HUES6 (cell line): ENCODE results near the gene BTBD18.

Experiments
- H3K27ac ChIP-seq: 2 replicates; pipeline ENCODE4 v1.7.0; 2013; ENCODE audit warnings: low read depth, mild to moderate bottlenecking, low read length, inconsistent platforms
- H3K27me3 ChIP-seq: 2 replicates; pipeline ENCODE4 v1.6.1; 2013; ENCODE audit warnings: low read length; ENCODE audit not compliant: control insufficient read depth, insufficient read depth
- H3K36me3 ChIP-seq: 2 replicates; pipeline ENCODE4 v1.6.1; 2013; ENCODE audit warnings: low read length; ENCODE audit not compliant: control insufficient read depth, insufficient read depth
- H3K4me1 ChIP-seq: 2 replicates; pipeline ENCODE4 v1.6.1; 2013; ENCODE audit warnings: low read length; ENCODE audit not compliant: control insufficient read depth, insufficient read depth
- H3K4me3 ChIP-seq: 2 replicates; pipeline ENCODE4 v1.5.1; 2013; ENCODE audit warnings: low read depth, low read length
- H3K9ac ChIP-seq: one replicate; pipeline ENCODE4 v1.6.1; 2013; ENCODE audit warnings: mild to moderate bottlenecking, low read length
- H3K9me3 ChIP-seq: 2 replicates; pipeline ENCODE4 v1.6.1; 2013; ENCODE audit warnings: low read depth, low read length; ENCODE audit not compliant: control insufficient read depth, insufficient read depth

BTBD18 gene

DNA sequence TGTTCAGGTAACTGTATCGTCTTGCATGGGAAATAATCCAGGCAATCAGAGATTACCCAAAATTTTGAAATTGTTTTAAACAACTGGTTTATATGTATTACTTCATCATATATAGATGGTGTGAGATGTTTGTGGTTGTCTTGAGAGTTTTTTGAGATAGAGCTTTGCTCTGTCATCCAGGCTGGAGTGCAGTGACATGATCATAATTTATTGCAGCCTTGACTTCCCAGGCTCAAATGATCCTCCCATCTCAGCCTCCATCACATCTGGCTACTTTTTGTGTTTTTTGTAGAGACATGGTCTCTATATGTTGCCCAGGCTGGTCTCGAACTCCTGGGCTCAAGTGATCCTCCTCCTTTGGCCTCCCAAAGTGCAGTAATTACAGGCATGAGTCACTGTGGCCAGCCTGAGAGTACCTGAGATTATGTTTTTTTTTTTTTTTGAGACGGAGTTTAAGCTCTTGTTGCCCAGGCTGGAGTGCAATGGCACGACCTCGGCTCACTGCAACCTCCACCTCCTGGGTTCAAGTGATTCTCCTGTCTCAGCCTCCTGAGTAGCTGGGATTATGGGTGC, 21.5 kb upstream of the BTBD18 start:
- no peaks in the 10 kb centered on the region for H3K27me3 ChIP-seq
- H3K27ac ChIP-seq: no peak overlapping the region
- peaks cover 46% of the 10 kb centered on the region for H3K4me1 ChIP-seq
- H3K36me3 ChIP-seq: no peaks in the 10 kb centered on the region
- H3K9me3 ChIP-seq: no peaks in the 10 kb centered on the region
- H3K9ac ChIP-seq: no peak overlapping the region
- no peak overlapping the region for H3K4me3 ChIP-seq

DNA sequence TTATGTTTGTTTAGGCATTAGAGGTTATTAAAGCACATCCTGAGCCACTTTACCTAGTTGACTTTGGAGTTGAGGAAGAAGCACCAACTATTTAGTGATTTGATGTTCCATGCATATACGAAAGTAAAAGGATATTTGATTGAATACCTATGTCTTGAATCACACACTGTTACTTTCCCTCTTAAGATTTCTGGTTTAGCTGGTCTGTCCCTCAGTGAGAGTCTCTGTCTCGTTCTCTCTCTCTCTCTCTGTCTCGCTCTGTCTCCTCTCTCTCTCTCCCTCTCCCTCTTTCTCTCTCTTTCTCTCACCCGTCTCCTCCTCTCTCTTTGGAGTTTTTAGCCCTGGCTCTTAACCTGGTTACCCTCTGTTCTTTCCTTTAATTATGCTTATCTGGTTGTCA, 20.9 kb upstream of the BTBD18 start:
- H3K27me3 ChIP-seq: no peaks in the 10 kb centered on the region
- H3K9ac ChIP-seq: no peak overlapping the region
- no peak overlapping the region for H3K27ac ChIP-seq
- H3K36me3 ChIP-seq: peaks cover under 1% of the 10 kb centered on the region; the same call in 1 of the 2 replicates
- no peaks in the 10 kb centered on the region for H3K9me3 ChIP-seq
- no peak overlapping the region for H3K4me3 ChIP-seq
- H3K4me1 ChIP-seq: peaks cover 41% of the 10 kb centered on the region

DNA sequence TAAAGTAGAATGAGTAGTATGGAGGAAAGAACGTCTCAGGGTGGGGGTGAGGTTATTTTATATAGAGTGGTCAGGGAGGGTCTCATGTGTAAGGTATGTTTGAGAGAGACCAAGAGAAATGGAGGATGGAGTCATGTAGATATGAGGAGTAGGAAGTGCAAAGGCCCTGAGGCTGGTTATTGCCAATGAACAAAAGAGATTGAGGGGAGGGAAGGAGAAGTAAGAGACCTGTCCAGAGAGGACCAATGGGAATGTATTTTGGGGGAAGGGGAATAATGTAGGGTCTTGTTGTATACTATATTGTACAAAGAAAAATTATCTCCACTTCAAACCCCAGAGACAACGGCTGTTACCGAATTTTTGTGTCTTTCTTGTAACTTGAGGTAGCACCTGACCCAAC, 19.7 kb upstream of the BTBD18 start:
- no peak overlapping the region for H3K27ac ChIP-seq
- H3K9me3 ChIP-seq: no peaks in the 10 kb centered on the region
- peaks cover 6% of the 10 kb centered on the region; the same call in 1 of the 2 replicates for H3K36me3 ChIP-seq
- H3K4me3 ChIP-seq: no peak overlapping the region
- no peaks in the 10 kb centered on the region for H3K27me3 ChIP-seq
- H3K9ac ChIP-seq: no peak overlapping the region
- peaks cover 30% of the 10 kb centered on the region for H3K4me1 ChIP-seq

DNA sequence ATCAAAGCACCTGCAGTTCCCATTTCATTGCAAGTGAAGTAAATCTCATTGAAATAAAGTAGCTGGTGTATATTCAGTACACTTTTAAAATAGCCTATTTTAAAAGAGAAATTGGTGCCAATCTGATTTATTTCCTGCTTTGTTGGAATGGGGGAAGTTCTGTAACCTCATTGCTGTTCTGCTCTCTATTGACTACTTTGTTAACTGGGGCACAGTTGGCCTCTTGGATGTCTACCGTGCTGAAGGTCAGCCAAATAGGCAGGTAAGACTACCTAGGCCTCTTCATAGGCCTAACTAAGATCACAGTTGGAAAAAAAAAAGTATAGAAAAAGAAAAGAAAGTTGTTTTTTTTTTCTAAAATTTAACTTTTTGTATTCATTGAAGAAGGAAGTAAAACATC, 19.2 kb upstream of the BTBD18 start:
- Histone ChIP-seq H3K9ac (no peak overlapping the region), H3K4me3 (no peak overlapping the region), H3K4me1 (peaks cover 25% of the 10 kb centered on the region), H3K27ac (no peak overlapping the region), H3K9me3 (no peaks in the 10 kb centered on the region), H3K36me3 (peaks cover 6% of the 10 kb centered on the region; the same call in 1 of the 2 replicates), H3K27me3 (no peaks in the 10 kb centered on the region)

DNA sequence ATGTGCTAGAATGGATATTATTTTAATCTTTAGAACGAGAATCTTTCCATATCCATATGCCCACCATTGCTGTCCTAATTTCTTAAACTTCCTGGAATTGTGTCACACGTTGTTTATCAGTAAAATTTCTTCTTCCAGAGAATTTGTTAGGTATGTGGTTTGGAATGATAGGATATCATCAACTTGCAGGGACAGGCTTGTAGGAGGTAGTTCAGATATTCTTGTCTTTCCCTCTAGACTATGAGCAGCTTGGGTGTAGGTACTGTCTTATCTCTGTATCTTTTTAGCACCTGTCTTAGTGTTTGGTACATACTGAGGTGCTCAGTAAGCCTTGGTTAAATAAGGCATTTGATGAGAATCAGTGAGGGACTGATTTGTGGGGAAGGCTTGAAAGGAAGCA, 13.4 kb upstream of the BTBD18 start:
- H3K27ac ChIP-seq: no peak overlapping the region
- H3K4me1 ChIP-seq: peaks cover 17% of the 10 kb centered on the region
- H3K27me3 ChIP-seq: no peaks in the 10 kb centered on the region
- H3K36me3 ChIP-seq: peaks cover 6% of the 10 kb centered on the region; the same call in 1 of the 2 replicates
- H3K9me3 ChIP-seq: no peaks in the 10 kb centered on the region
- no peak overlapping the region for H3K9ac ChIP-seq
- H3K4me3 ChIP-seq: peak overlapping the region; percentile 86

DNA sequence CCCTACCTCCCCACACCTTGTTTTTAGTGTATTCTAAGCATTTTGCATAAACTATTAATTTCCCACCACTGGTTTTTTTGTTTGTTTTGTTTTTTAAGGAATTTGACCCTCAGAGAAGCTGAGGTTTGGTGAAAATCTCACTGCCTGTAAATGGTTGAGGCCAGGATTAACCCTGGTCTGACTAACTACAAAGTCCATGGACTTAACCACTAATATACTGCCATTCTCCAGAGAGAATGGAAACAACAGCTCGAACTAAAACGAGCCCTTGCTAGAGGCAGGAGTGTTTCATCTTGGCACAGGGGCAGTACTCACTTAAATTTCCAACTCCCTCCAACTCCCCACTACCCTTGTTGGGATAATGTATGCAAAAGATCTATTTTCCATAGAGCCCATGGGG, 12.9 kb upstream of the BTBD18 start:
- Histone ChIP-seq H3K9ac (no peak overlapping the region), H3K4me3 (peak overlapping the region; percentile 86), H3K27me3 (no peaks in the 10 kb centered on the region), H3K4me1 (peaks cover 17% of the 10 kb centered on the region), H3K36me3 (peaks cover 6% of the 10 kb centered on the region; the same call in 1 of the 2 replicates), H3K27ac (no peak overlapping the region), H3K9me3 (no peaks in the 10 kb centered on the region)

DNA sequence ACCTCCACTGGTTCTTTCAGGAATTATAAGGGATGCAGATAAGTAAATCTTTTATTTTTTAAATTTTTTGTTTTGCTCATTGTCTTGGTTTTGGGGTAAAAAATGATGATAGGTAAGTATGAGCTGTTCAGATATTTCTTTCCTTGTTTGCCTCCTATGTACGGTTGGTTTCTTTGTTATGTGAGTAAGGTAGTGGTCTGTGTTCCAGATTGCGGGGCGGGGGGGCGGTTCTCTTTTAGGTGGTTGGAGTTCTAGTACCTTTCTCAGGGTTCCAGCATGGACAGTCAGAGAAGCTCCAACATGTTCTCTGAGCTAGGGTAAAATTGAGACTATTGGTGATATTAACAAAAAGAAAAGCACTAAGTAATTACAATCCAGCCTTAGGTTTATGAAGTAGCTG, 12.4 kb upstream of the BTBD18 start:
- H3K9ac ChIP-seq: peak overlapping the region; percentile 90
- H3K27ac ChIP-seq: no peak overlapping the region

DNA sequence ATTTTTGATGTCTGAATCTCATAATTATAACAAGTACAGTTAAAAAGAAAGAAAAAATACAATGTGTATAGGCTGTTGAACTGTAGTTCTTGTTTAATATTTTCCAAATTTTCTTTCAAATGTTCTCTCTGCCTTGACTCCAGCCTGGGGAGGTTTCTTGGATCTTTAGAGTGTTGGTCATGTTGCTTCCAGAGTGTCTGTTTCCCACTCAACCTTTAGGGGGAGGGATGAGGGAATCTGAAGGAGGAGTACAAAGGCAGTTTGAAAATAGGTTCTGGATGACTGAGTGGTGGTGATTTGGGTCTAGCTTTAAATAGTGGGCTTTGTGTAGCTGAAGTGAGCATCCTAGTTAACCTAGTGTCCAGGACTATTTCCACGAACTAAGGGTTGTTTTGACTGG, 11.9 kb upstream of the BTBD18 start:
- Histone ChIP-seq H3K36me3 (peaks cover 6% of the 10 kb centered on the region; the same call in 1 of the 2 replicates), H3K27me3 (no peaks in the 10 kb centered on the region), H3K27ac (peak overlapping the region; percentile 83; the same call in 1 of the 2 replicates), H3K4me1 (peaks cover 17% of the 10 kb centered on the region), H3K4me3 (peak overlapping the region; percentile 86), H3K9ac (peak overlapping the region; percentile 90), H3K9me3 (no peaks in the 10 kb centered on the region)

More for the DNA sequence above, 12.4 kb upstream of the BTBD18 start:
- no peaks in the 10 kb centered on the region for H3K9me3 ChIP-seq
- peaks cover 6% of the 10 kb centered on the region; the same call in 1 of the 2 replicates for H3K36me3 ChIP-seq
- no peaks in the 10 kb centered on the region for H3K27me3 ChIP-seq
- peak overlapping the region; percentile 86 for H3K4me3 ChIP-seq
- peaks cover 17% of the 10 kb centered on the region for H3K4me1 ChIP-seq

DNA sequence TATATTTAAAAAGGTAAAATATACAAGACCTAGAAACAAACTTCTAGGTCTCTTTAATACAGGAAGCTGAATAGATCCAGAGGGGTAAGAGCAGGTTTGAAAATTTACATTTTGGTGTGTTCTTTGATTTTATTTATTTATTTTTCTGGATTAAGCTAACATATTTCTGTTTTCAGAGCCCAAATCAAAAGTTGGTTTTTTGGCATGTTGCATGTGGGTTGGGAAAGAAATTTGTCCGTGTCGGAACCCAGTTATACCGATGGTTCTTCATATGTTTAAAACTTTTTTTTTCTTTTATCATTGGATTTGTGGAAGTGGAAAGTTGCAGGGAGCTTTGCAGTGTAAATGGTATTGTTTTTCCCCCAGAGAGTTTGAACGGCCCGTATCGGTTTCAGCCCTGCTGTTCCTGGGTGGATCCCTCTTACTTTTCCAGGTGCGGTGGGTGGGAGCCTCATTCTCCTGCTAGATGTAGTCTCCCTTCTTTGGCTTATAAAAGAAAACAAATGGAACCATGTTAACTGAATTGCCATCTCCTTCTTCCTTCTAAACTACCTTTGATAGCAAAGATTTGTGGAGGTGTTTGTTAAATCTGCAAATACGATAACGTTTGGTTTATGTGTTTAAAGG, 10.7 kb upstream of the BTBD18 start:
- Histone ChIP-seq H3K27me3 (no peaks in the 10 kb centered on the region), H3K27ac (peak overlapping the region; percentile 83), H3K9me3 (no peaks in the 10 kb centered on the region), H3K36me3 (peaks cover 4% of the 10 kb centered on the region; the same call in 1 of the 2 replicates), H3K4me1 (peaks cover 17% of the 10 kb centered on the region), H3K4me3 (peak overlapping the region; percentile 86), H3K9ac (peak overlapping the region; percentile 90)

DNA sequence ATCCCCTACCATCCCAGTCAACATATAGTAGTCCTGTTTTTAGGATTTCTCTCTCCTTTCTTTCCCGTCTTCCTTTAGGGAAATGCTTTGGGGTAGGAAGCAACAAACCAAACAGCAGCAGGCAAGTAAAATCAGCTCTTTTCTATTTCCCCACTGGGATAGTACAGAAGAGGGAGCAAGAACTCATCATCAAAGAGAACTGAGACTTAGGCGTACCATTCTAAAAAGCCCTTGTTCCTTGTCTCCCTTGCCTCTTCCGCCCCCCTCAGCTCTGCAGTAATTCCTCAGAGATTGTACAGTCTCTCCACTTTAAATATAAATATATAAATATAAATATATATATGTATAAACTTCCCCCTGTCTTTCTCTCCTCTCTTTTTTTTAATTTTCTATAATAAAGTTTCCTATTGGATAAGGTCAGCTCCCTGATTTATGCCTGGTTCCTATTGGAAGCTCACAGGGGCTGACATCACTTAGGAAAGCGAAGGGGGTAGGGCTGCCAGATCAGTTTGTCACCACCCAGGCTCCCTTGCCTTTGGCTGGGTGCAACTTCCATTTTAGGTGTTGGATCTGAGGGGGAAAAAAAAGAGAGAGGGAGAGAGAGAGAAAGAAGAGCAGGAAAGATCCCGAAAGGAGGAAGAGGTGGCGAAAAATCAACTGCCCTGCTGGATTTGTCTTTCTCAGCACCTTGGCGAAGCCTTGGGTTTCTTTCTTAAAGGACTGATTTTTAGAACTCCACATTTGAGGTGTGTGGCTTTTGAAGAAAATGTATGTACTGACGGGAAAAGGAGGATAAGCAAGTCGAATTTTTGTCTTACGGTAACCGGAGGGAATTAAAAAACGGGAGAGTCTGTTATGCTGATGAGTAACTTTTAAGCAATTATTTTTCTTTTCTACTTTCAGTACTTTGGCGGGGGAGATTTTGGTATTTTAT, 9.9 kb upstream of the BTBD18 start, which contains the start of gene CTNND1:
TSS of gene CTNND1 (plus strand) at position 502 of the 934 bp plus-strand sequence. CDS start 29,677 bp downstream, outside the sequence.
- Histone ChIP-seq H3K27me3 (no peaks in the 10 kb centered on the region), H3K27ac (peak within 1 kb of the TSS; percentile 83), H3K4me3 (peak within 1 kb of the TSS; percentile 86), H3K9ac (peak within 1 kb of the TSS; percentile 90), H3K9me3 (no peaks in the 10 kb centered on the region), H3K36me3 (no peaks in the 10 kb centered on the region), H3K4me1 (peaks cover 17% of the 10 kb centered on the region)
